Neural crest cell (in vitro differentiated cells): ENCODE measurements around the gene LIMS1. TPM values are rescaled to one million over a fixed set of nuclear protein-coding genes. Genes with fewer than 3 reads are reported as not detected.
"Not testable (repeated sequence)": the region's sequence is repeated elsewhere in the genome, so short reads cannot be mapped to it uniquely, and the experiment has no call there.

Experiments used
- DNase-seq: peaks from one replicate; pipeline ENCODE4 v3.0.0; 2021; ENCODE audit warnings: low read depth, mixed read lengths, low spot score
- H3K27ac Mint-ChIP-seq: one replicate; pipeline ENCODE4 v1.8.0; 2021; ENCODE audit warnings: mild to moderate bottlenecking, mixed read lengths; ENCODE audit not compliant: unreplicated experiment
- H3K27me3 Mint-ChIP-seq: 2 replicates; pipeline ENCODE4 v1.8.0; 2021; ENCODE audit warnings: low read depth, mild to moderate bottlenecking, mixed read lengths
- H3K36me3 Mint-ChIP-seq: 2 replicates; pipeline ENCODE4 v1.8.0; 2021; ENCODE audit warnings: low read depth, mild to moderate bottlenecking, mixed read lengths
- H3K4me1 Mint-ChIP-seq: 2 replicates; pipeline ENCODE4 v1.8.0; 2021; ENCODE audit warnings: mixed read lengths
- H3K4me3 Mint-ChIP-seq: one replicate; pipeline ENCODE4 v1.8.0; 2021; ENCODE audit warnings: mild to moderate bottlenecking, mixed read lengths
- H3K9me3 Mint-ChIP-seq: 2 replicates; pipeline ENCODE4 v1.8.0; 2021; ENCODE audit warnings: mixed read lengths
- CTCF ChIP-seq: fragments of 200-600 bp; sonication (generic); conservative IDR thresholded peaks from 2 replicates; pipeline ENCODE4 v1.5.0; 2021; ENCODE audit warnings: antibody characterized with exemption, mild to moderate bottlenecking
- total RNA-seq: library from RNA; stranded (reverse); gene quantifications from 2 replicates; pipeline ENCODE4 v1.2.1, GENCODE V29; 2021

The LIMS1 gene
- total RNA-seq, 1 donor from 2014 or later, result 30.9 TPM

- TF ChIP-seq CTCF, result no peak
- H3K9me3 Mint-ChIP-seq, result peaks cover 24% of the 10 kb centered on the region
- H3K27ac Mint-ChIP-seq, result no peak overlapping the region
- DNase-seq, result no peak
- H3K36me3 Mint-ChIP-seq, result peaks cover 37% of the 10 kb centered on the region
- H3K27me3 Mint-ChIP-seq, result no peaks in the 10 kb centered on the region
- H3K4me1 Mint-ChIP-seq, result peaks cover 10% of the 10 kb centered on the region
- no peak overlapping the region for H3K4me3 Mint-ChIP-seq
Measured at GRCh38 chr2:108643261-108643849, 109.1 kb downstream of the LIMS1 start.

- H3K27me3 Mint-ChIP-seq, DNase-seq, H3K27ac Mint-ChIP-seq, H3K4me3 Mint-ChIP-seq: not testable (repeated sequence)
- peaks cover 38% of the 10 kb centered on the region for H3K36me3 Mint-ChIP-seq
- H3K9me3 Mint-ChIP-seq, result peaks cover 24% of the 10 kb centered on the region
- peaks cover 10% of the 10 kb centered on the region for H3K4me1 Mint-ChIP-seq
Measured at GRCh38 chr2:108643862-108644261, 109.6 kb downstream of the LIMS1 start.

GRCh38 chr2:108644446-108644845 lies 110.2 kb downstream of the LIMS1 start:
- not testable (repeated sequence) for H3K27me3 Mint-ChIP-seq
- H3K4me1 Mint-ChIP-seq, result peaks cover 10% of the 10 kb centered on the region

GRCh38 chr2:108648796-108649195 lies 114.5 kb downstream of the LIMS1 start:
- not testable (repeated sequence) for H3K4me3 Mint-ChIP-seq, H3K27me3 Mint-ChIP-seq, DNase-seq, H3K27ac Mint-ChIP-seq
- Mint-ChIP-seq H3K36me3 (peaks cover 33% of the 10 kb centered on the region), H3K9me3 (peaks cover 24% of the 10 kb centered on the region), H3K4me1 (peaks cover 11% of the 10 kb centered on the region)

More at GRCh38 chr2:108644446-108644845, 110.2 kb downstream of the LIMS1 start:
- Mint-ChIP-seq H3K9me3 (peaks cover 24% of the 10 kb centered on the region), H3K36me3 (peaks cover 38% of the 10 kb centered on the region)
- DNase-seq, H3K4me3 Mint-ChIP-seq, H3K27ac Mint-ChIP-seq: not testable (repeated sequence)

- H3K9me3 Mint-ChIP-seq, result peaks cover 19% of the 10 kb centered on the region
Measured at GRCh38 chr2:108650465-108650864, 116.2 kb downstream of the LIMS1 start.

GRCh38 chr2:108651468-108651867 lies 117.2 kb downstream of the LIMS1 start:
- not testable (repeated sequence) for H3K36me3 Mint-ChIP-seq, H3K27ac Mint-ChIP-seq, H3K27me3 Mint-ChIP-seq, DNase-seq, H3K4me3 Mint-ChIP-seq
- H3K9me3 Mint-ChIP-seq, result peaks cover 11% of the 10 kb centered on the region
- H3K4me1 Mint-ChIP-seq, result peaks cover 14% of the 10 kb centered on the region

More at GRCh38 chr2:108650465-108650864, 116.2 kb downstream of the LIMS1 start:
- DNase-seq, H3K27me3 Mint-ChIP-seq, H3K4me3 Mint-ChIP-seq: not testable (repeated sequence)
- peaks cover 14% of the 10 kb centered on the region for H3K4me1 Mint-ChIP-seq
- peaks cover 19% of the 10 kb centered on the region for H3K36me3 Mint-ChIP-seq
- peak overlapping the region; percentile 35 for H3K27ac Mint-ChIP-seq

GRCh38 chr2:108652187-108652931 lies 118.1 kb downstream of the LIMS1 start:
- not testable (repeated sequence) for H3K9me3 Mint-ChIP-seq, H3K4me3 Mint-ChIP-seq, H3K27me3 Mint-ChIP-seq, H3K27ac Mint-ChIP-seq, H3K36me3 Mint-ChIP-seq, DNase-seq
- peaks cover 14% of the 10 kb centered on the region for H3K4me1 Mint-ChIP-seq

- H3K27ac Mint-ChIP-seq, H3K36me3 Mint-ChIP-seq, DNase-seq, H3K27me3 Mint-ChIP-seq, H3K9me3 Mint-ChIP-seq, H3K4me3 Mint-ChIP-seq: not testable (repeated sequence)
- peaks cover 14% of the 10 kb centered on the region for H3K4me1 Mint-ChIP-seq
Measured at GRCh38 chr2:108653425-108653824, 119.2 kb downstream of the LIMS1 start.

GRCh38 chr2:108653849-108654248 lies 119.6 kb downstream of the LIMS1 start:
- H3K36me3 Mint-ChIP-seq, H3K27ac Mint-ChIP-seq, H3K27me3 Mint-ChIP-seq, H3K4me3 Mint-ChIP-seq, H3K9me3 Mint-ChIP-seq, DNase-seq: not testable (repeated sequence)
- H3K4me1 Mint-ChIP-seq, result peaks cover 14% of the 10 kb centered on the region

- H3K4me3 Mint-ChIP-seq, H3K27me3 Mint-ChIP-seq, H3K9me3 Mint-ChIP-seq, DNase-seq, H3K27ac Mint-ChIP-seq, H3K36me3 Mint-ChIP-seq: not testable (repeated sequence)
- H3K4me1 Mint-ChIP-seq, result peaks cover 14% of the 10 kb centered on the region
Measured at GRCh38 chr2:108654521-108655125, 120.4 kb downstream of the LIMS1 start.

- H3K4me3 Mint-ChIP-seq, DNase-seq, H3K36me3 Mint-ChIP-seq, H3K27ac Mint-ChIP-seq, H3K9me3 Mint-ChIP-seq, H3K27me3 Mint-ChIP-seq: not testable (repeated sequence)
- peaks cover 19% of the 10 kb centered on the region for H3K4me1 Mint-ChIP-seq
Measured at GRCh38 chr2:108655270-108655669, 121.0 kb downstream of the LIMS1 start.

GRCh38 chr2:108656282-108656681 lies 122.0 kb downstream of the LIMS1 start:
- not testable (repeated sequence) for H3K27me3 Mint-ChIP-seq, H3K4me3 Mint-ChIP-seq, H3K9me3 Mint-ChIP-seq, H3K36me3 Mint-ChIP-seq, DNase-seq, H3K27ac Mint-ChIP-seq
- peaks cover 19% of the 10 kb centered on the region for H3K4me1 Mint-ChIP-seq
